Gastroesophageal sphincter (tissue), 3 donors: ENCODE measurements around the gene MYORG.

Source experiments
- EP300 ChIP-seq: sonication (generic); formaldehyde crosslinking; IDR thresholded peaks from one replicate; pipeline ENCODE4 v1.6.1; 2017; ENCODE audit warnings: antibody characterized with exemption, mild to moderate bottlenecking
- TF ChIP-seq, protein P1 (sequence below), 4 experiments: fragments of 200-600 bp in 2 of 4; fragments of 450-650 bp in 2 of 4; sonication (generic) in 1 of 4; IDR thresholded peaks; one replicate each; pipeline ENCODE4 v1.5.1; 2017 to 2019; ENCODE audit warnings: antibody characterized with exemption in 4 of 4, mild to moderate bottlenecking in 2 of 4, moderate library complexity in 2 of 4

GRCh38 chr9:34406219-34406618, 29.5 kb upstream of the MYORG start:
- TF ChIP-seq, protein P1, sequence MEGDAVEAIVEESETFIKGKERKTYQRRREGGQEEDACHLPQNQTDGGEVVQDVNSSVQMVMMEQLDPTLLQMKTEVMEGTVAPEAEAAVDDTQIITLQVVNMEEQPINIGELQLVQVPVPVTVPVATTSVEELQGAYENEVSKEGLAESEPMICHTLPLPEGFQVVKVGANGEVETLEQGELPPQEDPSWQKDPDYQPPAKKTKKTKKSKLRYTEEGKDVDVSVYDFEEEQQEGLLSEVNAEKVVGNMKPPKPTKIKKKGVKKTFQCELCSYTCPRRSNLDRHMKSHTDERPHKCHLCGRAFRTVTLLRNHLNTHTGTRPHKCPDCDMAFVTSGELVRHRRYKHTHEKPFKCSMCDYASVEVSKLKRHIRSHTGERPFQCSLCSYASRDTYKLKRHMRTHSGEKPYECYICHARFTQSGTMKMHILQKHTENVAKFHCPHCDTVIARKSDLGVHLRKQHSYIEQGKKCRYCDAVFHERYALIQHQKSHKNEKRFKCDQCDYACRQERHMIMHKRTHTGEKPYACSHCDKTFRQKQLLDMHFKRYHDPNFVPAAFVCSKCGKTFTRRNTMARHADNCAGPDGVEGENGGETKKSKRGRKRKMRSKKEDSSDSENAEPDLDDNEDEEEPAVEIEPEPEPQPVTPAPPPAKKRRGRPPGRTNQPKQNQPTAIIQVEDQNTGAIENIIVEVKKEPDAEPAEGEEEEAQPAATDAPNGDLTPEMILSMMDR (IDR thresholded peaks at IDR 0.05) = no peak
- TF ChIP-seq EP300 = no peak
